HCT116 (cell line): ENCODE measurements around the gene SURF6.

Experiments used
- POLR2A ChIP-seq: IDR thresholded peaks from 2 replicates; pipeline ENCODE4 v1.7.0; 2011; ENCODE audit warnings: borderline replicate concordance; ENCODE audit not compliant: insufficient read depth, insufficient read length; ENCODE audit errors: extremely low read depth
- POLR2AphosphoS5 ChIP-seq: IDR thresholded peaks from 2 replicates; pipeline ENCODE4 v1.6.1; 2011; ENCODE audit warnings: mild to moderate bottlenecking, low read depth, low read length, moderate library complexity
- SP1 ChIP-seq: IDR thresholded peaks from 2 replicates; pipeline ENCODE4 v1.6.1; 2012; ENCODE audit warnings: low read depth
- ZFX ChIP-seq: fragments of 450-650 bp; IDR thresholded peaks from 2 replicates; pipeline ENCODE4 v1.6.1; 2017
- ZNF274 ChIP-seq: fragments of 200-500 bp; sonication (Bioruptor generic); IDR thresholded peaks from 2 replicates; pipeline ENCODE4 v1.6.1; 2014; ENCODE audit warnings: mild to moderate bottlenecking, low read depth, low read length, inconsistent platforms
- TF ChIP-seq, protein P1 (sequence below), 3 experiments: fragments of 200-600 bp in 1 of 3; sonication (generic) in 1 of 3; IDR thresholded peaks in 2 of 3; conservative IDR thresholded peaks in 1 of 3; 2 replicates each; pipeline ENCODE4 v1.5.1; 2012 to 2017; ENCODE audit warnings: low read depth in 2 of 3, low read length in 2 of 3, antibody characterized with exemption in 1 of 3, borderline replicate concordance in 1 of 3, control low read depth in 1 of 3, mild to moderate bottlenecking in 1 of 3, mixed read lengths in 1 of 3, mixed run types in 1 of 3, moderate library complexity in 1 of 3; ENCODE audit not compliant: insufficient read depth in 1 of 3
- TF ChIP-seq, protein P2 (sequence below): IDR thresholded peaks from 2 replicates; pipeline ENCODE4 v1.6.1; 2012; ENCODE audit warnings: low read depth
- TF ChIP-seq, protein P3 (sequence below): IDR thresholded peaks from 2 replicates; pipeline ENCODE4 v1.6.1; 2012

DNA sequence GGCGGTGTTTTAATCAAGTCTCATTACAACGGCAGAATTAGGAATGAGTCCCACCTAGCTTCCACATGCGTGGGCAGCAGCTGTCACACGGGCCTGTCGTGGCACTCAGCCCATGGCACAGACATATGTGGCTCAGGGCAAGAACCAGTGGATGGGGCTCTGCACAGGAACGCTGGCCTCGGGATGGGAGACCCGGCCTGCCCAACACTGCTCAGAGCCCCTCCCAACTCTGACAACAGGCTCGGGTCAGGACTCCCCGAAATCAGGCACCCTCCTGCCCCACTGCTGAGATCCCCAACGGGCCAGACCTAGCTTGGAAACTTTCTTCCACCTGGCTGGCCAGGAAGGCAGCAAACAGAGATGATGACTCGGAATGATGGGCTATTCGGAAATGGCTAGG is 4.9 kb upstream of the SURF6 start:
- TF ChIP-seq POLR2AphosphoS5 (no peak), POLR2A (no peak), SP1 (no peak), ZFX (no peak), ZNF274 (no peak)
- TF ChIP-seq, protein P1, sequence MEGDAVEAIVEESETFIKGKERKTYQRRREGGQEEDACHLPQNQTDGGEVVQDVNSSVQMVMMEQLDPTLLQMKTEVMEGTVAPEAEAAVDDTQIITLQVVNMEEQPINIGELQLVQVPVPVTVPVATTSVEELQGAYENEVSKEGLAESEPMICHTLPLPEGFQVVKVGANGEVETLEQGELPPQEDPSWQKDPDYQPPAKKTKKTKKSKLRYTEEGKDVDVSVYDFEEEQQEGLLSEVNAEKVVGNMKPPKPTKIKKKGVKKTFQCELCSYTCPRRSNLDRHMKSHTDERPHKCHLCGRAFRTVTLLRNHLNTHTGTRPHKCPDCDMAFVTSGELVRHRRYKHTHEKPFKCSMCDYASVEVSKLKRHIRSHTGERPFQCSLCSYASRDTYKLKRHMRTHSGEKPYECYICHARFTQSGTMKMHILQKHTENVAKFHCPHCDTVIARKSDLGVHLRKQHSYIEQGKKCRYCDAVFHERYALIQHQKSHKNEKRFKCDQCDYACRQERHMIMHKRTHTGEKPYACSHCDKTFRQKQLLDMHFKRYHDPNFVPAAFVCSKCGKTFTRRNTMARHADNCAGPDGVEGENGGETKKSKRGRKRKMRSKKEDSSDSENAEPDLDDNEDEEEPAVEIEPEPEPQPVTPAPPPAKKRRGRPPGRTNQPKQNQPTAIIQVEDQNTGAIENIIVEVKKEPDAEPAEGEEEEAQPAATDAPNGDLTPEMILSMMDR (IDR thresholded peaks at IDR 0.05 in 2 of 3, conservative IDR thresholded peaks at IDR 0.05 in 1 of 3; ENCODE audit: borderline replicate concordance in 1 of 3, insufficient read depth in 1 of 3, low read depth in 2 of 3, low read length in 2 of 3) = no peak
- TF ChIP-seq, protein P2, sequence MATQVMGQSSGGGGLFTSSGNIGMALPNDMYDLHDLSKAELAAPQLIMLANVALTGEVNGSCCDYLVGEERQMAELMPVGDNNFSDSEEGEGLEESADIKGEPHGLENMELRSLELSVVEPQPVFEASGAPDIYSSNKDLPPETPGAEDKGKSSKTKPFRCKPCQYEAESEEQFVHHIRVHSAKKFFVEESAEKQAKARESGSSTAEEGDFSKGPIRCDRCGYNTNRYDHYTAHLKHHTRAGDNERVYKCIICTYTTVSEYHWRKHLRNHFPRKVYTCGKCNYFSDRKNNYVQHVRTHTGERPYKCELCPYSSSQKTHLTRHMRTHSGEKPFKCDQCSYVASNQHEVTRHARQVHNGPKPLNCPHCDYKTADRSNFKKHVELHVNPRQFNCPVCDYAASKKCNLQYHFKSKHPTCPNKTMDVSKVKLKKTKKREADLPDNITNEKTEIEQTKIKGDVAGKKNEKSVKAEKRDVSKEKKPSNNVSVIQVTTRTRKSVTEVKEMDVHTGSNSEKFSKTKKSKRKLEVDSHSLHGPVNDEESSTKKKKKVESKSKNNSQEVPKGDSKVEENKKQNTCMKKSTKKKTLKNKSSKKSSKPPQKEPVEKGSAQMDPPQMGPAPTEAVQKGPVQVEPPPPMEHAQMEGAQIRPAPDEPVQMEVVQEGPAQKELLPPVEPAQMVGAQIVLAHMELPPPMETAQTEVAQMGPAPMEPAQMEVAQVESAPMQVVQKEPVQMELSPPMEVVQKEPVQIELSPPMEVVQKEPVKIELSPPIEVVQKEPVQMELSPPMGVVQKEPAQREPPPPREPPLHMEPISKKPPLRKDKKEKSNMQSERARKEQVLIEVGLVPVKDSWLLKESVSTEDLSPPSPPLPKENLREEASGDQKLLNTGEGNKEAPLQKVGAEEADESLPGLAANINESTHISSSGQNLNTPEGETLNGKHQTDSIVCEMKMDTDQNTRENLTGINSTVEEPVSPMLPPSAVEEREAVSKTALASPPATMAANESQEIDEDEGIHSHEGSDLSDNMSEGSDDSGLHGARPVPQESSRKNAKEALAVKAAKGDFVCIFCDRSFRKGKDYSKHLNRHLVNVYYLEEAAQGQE = no peak
- TF ChIP-seq, protein P3, sequence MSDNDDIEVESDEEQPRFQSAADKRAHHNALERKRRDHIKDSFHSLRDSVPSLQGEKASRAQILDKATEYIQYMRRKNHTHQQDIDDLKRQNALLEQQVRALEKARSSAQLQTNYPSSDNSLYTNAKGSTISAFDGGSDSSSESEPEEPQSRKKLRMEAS = no peak
